GM23248 (cell line): Measurements from ENCODE around the gene JSRP1. TPM values are rescaled to one million over a fixed set of nuclear protein-coding genes. Genes with fewer than 3 reads are reported as not detected.

Source experiments
- DNase-seq: peaks from one replicate; pipeline ENCODE4 v3.0.0-alpha.2; 2015
- H2AFZ ChIP-seq: fragments of 200-600 bp; sonication (generic); 2 replicates; pipeline ENCODE4 v1.6.1; 2016; ENCODE audit warnings: antibody characterized with exemption
- H3F3A ChIP-seq: fragments of 200-600 bp; sonication (generic); 2 replicates; pipeline ENCODE4 v1.6.1; 2016; ENCODE audit warnings: mild to moderate bottlenecking, antibody characterized with exemption, mixed run types; ENCODE audit not compliant: insufficient read depth
- H3K27ac ChIP-seq: fragments of 200-600 bp; sonication (generic); 2 replicates; pipeline ENCODE4 v1.5.1; 2016; ENCODE audit warnings: mild to moderate bottlenecking
- H3K27me3 ChIP-seq: fragments of 200-600 bp; sonication (generic); replicated peaks from 2 replicates; pipeline ENCODE4 v1.6.1; 2016; ENCODE audit warnings: mild to moderate bottlenecking; ENCODE audit not compliant: insufficient read depth
- H3K36me3 ChIP-seq: fragments of 200-600 bp; sonication (generic); 2 replicates; pipeline ENCODE4 v1.6.1; 2016; ENCODE audit warnings: low read depth, mild to moderate bottlenecking
- H3K4me1 ChIP-seq: fragments of 200-600 bp; sonication (generic); 2 replicates; pipeline ENCODE4 v1.6.1; 2016; ENCODE audit warnings: mild to moderate bottlenecking; ENCODE audit not compliant: insufficient read depth
- H3K4me2 ChIP-seq: fragments of 200-600 bp; sonication (generic); one replicate; pipeline ENCODE4 v1.6.1; 2016; ENCODE audit warnings: mild to moderate bottlenecking; ENCODE audit not compliant: unreplicated experiment
- H3K4me3 ChIP-seq: fragments of 200-600 bp; sonication (generic); 2 replicates; pipeline ENCODE4 v1.5.1; 2016; ENCODE audit warnings: mild to moderate bottlenecking
- H3K79me2 ChIP-seq: fragments of 200-600 bp; sonication (generic); 2 replicates; pipeline ENCODE4 v1.6.1; 2016; ENCODE audit warnings: mild to moderate bottlenecking; ENCODE audit not compliant: insufficient read depth
- H3K9ac ChIP-seq: fragments of 200-600 bp; sonication (generic); 2 replicates; pipeline ENCODE4 v1.6.1; 2016; ENCODE audit warnings: mild to moderate bottlenecking
- H3K9me2 ChIP-seq: fragments of 200-600 bp; sonication (generic); 2 replicates; pipeline ENCODE4 v1.6.1; 2016; ENCODE audit warnings: mixed run types, mild to moderate bottlenecking, moderate library complexity; ENCODE audit not compliant: insufficient read depth
- H3K9me3 ChIP-seq: fragments of 200-600 bp; sonication (generic); one replicate; pipeline ENCODE4 v1.6.1; 2017; ENCODE audit warnings: low read depth
- H4K20me1 ChIP-seq: fragments of 200-600 bp; sonication (generic); 2 replicates; pipeline ENCODE4 v1.6.0; 2016; ENCODE audit not compliant: insufficient read depth
- EZH2 ChIP-seq: fragments of 200-600 bp; sonication (generic); IDR thresholded peaks from 2 replicates; pipeline ENCODE4 v1.6.1; 2018; ENCODE audit warnings: antibody characterized with exemption, mild to moderate bottlenecking; ENCODE audit not compliant: insufficient read depth, poor library complexity, severe bottlenecking
- EZH2phosphoT487 ChIP-seq: fragments of 200-600 bp; sonication (generic); IDR thresholded peaks from 2 replicates; pipeline ENCODE4 v1.6.1; 2018; ENCODE audit warnings: antibody characterized with exemption, moderate library complexity, mild to moderate bottlenecking, low read depth; ENCODE audit not compliant: insufficient read depth
- WGBS, 2 experiments: methylation state at CpG; one replicate each; pipeline ENCODE4 v1.1.6; 2015 to 2017; ENCODE audit warnings: low lambda C conversion rate in 2 of 2, low coverage in 1 of 2; ENCODE audit errors: missing lambda C conversion rate in 2 of 2; 5-methylcytosine and 5-hydroxymethylcytosine counted together
- in situ Hi-C: fragments of 300-500 bp; cut with MboI; formaldehyde crosslinking; loops from 2 replicates; pipeline ENCODE4 v1.15.0; 2020
- polyA plus RNA-seq: library from polyadenylated mRNA; unstranded; fragments of >200 nt; fragmentation: Nextera tagmentation; extraction: Ambion mirVana; gene quantifications from 2 replicates; pipeline ENCODE4 v1.2.1, GENCODE V29; 2016
- total RNA-seq: library from RNA; depleted of rRNA; stranded (reverse); fragments of >200 nt; shearing (Covaris generic); gene quantifications from 2 replicates; pipeline ENCODE4 v1.2.3, GENCODE V29; 2014

JSRP1 gene
- total and polyA plus RNA-seq, 2 experiments from 2014 or later = not detected

DNA sequence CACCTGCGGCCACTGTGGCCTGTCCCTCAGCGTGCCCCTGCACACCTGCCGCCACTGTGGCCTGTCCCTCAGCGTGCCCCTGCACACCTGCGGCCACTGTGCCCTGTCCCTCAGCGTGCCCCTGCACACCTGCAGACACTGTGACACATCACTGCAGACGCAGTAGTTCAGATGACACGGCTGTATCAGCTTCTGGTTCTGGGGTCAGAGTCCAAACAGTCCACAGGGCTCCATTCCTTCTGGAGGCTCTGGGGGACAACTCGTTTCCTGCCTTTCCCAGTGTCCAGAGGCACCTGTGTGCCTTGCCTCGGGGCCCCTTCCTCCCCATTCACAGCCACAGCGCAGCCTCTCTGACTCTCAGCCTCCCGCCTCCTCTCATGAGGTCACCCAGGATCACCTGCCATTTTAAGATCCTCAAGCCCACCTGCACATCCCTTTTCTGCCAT, 14.1 kb downstream of the JSRP1 start:
- H3K27ac ChIP-seq = no peak overlapping the region
- H3K4me2 ChIP-seq = no peak overlapping the region
- no peak overlapping the region for H2AFZ ChIP-seq
- no peaks in the 10 kb centered on the region for H3K9me3 ChIP-seq
- peaks cover 31% of the 10 kb centered on the region for H3K4me1 ChIP-seq
- no peak for DNase-seq
- H3K36me3 ChIP-seq = peaks cover 18% of the 10 kb centered on the region; the same call in 1 of the 2 replicates
- peaks cover 10% of the 10 kb centered on the region; the same call in 1 of the 2 replicates for H4K20me1 ChIP-seq
- no peaks in the 10 kb centered on the region for H3K9me2 ChIP-seq
- H3K9ac ChIP-seq = no peak overlapping the region
- peaks cover 17% of the 10 kb centered on the region; the same call in 1 of the 2 replicates for H3F3A ChIP-seq
- no peaks in the 10 kb centered on the region for H3K27me3 ChIP-seq
- in situ Hi-C loops = no loop called here
- no peak overlapping the region for H3K4me3 ChIP-seq
- H3K79me2 ChIP-seq = peaks cover 93% of the 10 kb centered on the region
- 86 to 87% methylated on average over 12 of the region's 12 CpGs for WGBS, 2 experiments
- TF ChIP-seq EZH2 = no peak
- TF ChIP-seq EZH2phosphoT487 = no peak

DNA sequence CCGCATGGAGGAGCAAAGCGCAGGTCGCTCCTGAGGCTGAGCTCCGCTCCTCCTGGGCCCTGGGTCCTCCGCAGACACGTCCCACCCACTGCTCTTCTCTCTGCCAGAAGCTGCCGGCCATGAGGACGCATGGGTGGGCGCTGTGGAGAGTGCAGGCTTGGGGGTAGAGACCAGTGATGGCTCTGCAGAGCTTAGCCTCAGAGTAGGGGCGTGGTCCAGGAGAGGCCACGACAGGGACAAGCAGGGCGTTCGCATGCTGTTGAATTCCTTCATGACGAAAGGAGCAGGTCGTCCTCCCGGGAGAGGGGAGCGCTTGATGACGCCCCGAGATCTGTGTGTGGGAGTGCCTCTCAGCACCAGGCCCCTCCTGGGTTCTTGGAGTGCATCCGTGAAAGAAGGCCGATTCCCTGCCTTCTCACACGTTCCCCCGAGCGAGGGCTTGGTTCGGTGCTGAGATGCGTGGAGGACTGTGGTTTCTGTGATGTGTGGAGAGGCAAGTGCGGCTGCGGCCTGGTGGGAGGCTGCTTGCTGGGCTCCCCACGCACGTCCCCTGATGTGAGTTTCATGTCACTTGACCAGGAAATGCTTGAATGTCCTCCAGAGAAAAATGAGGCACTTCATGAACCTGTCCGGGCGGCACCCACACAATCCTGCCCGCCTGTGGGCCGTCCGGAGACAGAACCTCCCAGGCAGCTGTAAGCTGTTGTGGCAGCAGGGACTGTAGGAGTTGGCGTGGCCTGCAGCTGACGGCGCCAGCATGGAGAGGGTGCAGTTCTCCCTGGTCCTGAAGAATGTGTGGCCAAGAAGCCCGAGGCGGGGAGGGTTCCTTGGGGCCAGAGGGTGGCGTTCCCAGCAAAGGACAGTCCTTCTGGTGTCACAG, 15.1 kb downstream of the JSRP1 start:
- peaks cover 17% of the 10 kb centered on the region; the same call in 1 of the 2 replicates for H3F3A ChIP-seq
- no peak overlapping the region for H2AFZ ChIP-seq
- TF ChIP-seq EZH2phosphoT487 (no peak), EZH2 (no peak)
- H3K27me3 ChIP-seq = no peaks in the 10 kb centered on the region
- peak overlapping the region; percentile 24 for H3K27ac ChIP-seq
- H3K4me2 ChIP-seq = peak overlapping the region; percentile 75
- H3K4me1 ChIP-seq = peaks cover 31% of the 10 kb centered on the region
- peak overlapping the region; percentile 92 for H3K9ac ChIP-seq
- H4K20me1 ChIP-seq = peaks cover 10% of the 10 kb centered on the region; the same call in 1 of the 2 replicates
- H3K9me3 ChIP-seq = no peaks in the 10 kb centered on the region
- H3K36me3 ChIP-seq = peaks cover 15% of the 10 kb centered on the region; the same call in 1 of the 2 replicates
- no peaks in the 10 kb centered on the region for H3K9me2 ChIP-seq
- DNase-seq = peak; percentile 59
- H3K4me3 ChIP-seq = peak overlapping the region; percentile 83
- 52% methylated on average over 41 of the region's 41 CpGs for WGBS, 2 experiments
- in situ Hi-C loops = no loop called here
- peaks cover 92% of the 10 kb centered on the region for H3K79me2 ChIP-seq

DNA sequence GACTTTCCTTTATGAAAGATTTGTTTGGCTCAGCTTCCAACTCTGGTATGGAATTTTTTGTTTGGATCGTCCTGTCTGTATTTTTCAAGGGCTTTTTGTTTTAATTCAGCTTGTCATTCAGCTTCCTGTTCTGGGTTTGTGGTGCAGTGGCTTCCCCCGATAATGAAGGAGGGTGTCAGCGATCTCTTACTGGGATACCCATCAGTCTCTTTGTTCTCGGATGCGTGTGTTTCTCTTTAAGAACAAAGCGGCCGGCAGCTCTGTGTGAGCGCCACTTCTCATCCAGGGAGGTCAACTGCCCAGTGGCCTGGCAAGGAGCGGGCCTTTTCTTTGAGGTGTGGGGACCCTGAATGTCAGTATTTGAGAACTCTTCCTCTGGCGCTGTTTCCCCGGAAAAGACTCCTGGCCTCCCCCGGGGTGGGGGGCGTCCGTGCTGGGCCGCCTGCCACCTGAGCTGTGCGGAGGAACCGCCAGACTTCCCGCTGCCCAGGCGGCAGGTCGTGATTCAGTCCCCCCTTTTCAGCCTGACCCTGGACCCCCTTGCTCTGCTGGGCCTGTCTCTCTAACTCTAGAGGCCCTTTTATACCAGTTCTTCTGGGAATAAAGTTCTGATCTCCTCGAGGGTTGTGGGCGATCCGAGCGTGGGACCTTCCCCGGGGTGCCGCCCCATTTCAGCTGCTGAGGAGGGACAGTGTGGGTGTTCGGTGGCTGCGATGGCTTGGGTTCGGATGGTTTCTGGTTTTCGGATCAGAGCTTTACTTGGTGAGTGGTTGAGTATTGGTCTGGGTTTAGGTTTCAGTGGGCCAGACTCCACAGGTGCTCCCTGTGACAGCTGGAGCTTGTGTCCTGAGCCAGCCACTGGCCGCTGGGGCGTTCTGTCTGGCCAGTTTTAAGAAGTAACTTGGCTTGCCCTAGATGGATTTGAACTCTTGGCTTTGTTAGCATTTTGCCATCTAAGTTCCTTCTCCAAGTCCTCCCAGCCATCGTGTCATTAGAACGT, 16.1 kb downstream of the JSRP1 start:
- no peak for TF ChIP-seq EZH2
- no peak for TF ChIP-seq EZH2phosphoT487
- Histone ChIP-seq H3K9me2 (no peaks in the 10 kb centered on the region), H3K9ac (peak overlapping the region; percentile 92), H2AFZ (no peak overlapping the region), H3K4me1 (peaks cover 31% of the 10 kb centered on the region), H3F3A (peaks cover 17% of the 10 kb centered on the region), H3K27ac (peak overlapping the region; percentile 19), H3K4me2 (peak overlapping the region; percentile 75), H4K20me1 (peaks cover 10% of the 10 kb centered on the region; the same call in 1 of the 2 replicates), H3K36me3 (peaks cover 5% of the 10 kb centered on the region; the same call in 1 of the 2 replicates), H3K4me3 (peak overlapping the region; percentile 83), H3K9me3 (no peaks in the 10 kb centered on the region), H3K27me3 (no peaks in the 10 kb centered on the region), H3K79me2 (peaks cover 92% of the 10 kb centered on the region)
- DNase-seq = peak; percentile 56
- in situ Hi-C loops = no loop called here
- WGBS, 2 experiments = 33 to 41% methylated on average over 28 to 34 of the region's 34 CpGs

DNA sequence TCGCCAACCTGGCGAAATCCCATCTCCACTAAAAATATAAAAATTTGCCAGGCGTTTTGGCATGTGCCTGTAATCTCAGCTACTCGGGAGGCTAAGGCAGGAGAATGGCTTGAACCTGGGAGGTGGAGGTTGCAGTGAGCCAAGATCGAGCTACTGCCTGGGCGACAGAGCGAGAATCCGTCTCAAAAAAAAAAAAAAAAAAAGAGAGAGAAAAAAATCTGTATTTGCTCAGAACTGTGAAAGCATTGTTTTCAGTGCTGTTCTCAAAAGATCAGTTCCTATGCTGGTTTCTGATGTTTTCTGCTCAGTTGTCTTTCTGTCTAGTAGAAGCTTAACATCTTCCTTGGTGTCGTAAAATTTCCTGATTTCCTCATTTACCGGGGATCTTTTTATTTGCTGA, 17.0 kb downstream of the JSRP1 start:
- Histone ChIP-seq H3F3A (peaks cover 17% of the 10 kb centered on the region), H3K4me2 (peak overlapping the region; percentile 75), H3K27ac (peak overlapping the region; percentile 19), H3K9me3 (no peaks in the 10 kb centered on the region), H2AFZ (no peak overlapping the region), H3K36me3 (no peaks in the 10 kb centered on the region), H3K9me2 (no peaks in the 10 kb centered on the region), H3K9ac (peak overlapping the region; percentile 92), H3K4me1 (peaks cover 31% of the 10 kb centered on the region), H4K20me1 (peaks cover 10% of the 10 kb centered on the region; the same call in 1 of the 2 replicates), H3K79me2 (peaks cover 92% of the 10 kb centered on the region), H3K4me3 (peak overlapping the region; percentile 83), H3K27me3 (no peaks in the 10 kb centered on the region)
- WGBS, 2 experiments = 56 to 63% methylated on average over 10 of the region's 10 CpGs
- TF ChIP-seq EZH2phosphoT487 (no peak), EZH2 (no peak)
- DNase-seq = peak; percentile 19
- in situ Hi-C loops = no loop called here
